Ishikawa (cell line): ENCODE results near the gene GIT2.

Experiments used
- CEBPB ChIP-seq: IDR thresholded peaks from 2 replicates; pipeline ENCODE4 v1.6.1; 2012
- CREB1 ChIP-seq: IDR thresholded peaks from 2 replicates; pipeline ENCODE4 v1.6.1; 2012; ENCODE audit warnings: low read depth
- EGR1 ChIP-seq: IDR thresholded peaks from 2 replicates; pipeline ENCODE4 v1.6.1; 2012
- EP300 ChIP-seq: IDR thresholded peaks from 2 replicates; pipeline ENCODE4 v1.6.1; 2012; ENCODE audit warnings: borderline replicate concordance
- FOXM1 ChIP-seq: IDR thresholded peaks from 2 replicates; pipeline ENCODE4 v1.6.1; 2012; ENCODE audit warnings: low read depth, borderline replicate concordance
- MAX ChIP-seq: IDR thresholded peaks from 2 replicates; pipeline ENCODE4 v1.6.1; 2012
- NFIC ChIP-seq: IDR thresholded peaks from 2 replicates; pipeline ENCODE4 v1.6.1; 2012
- RAD21 ChIP-seq: IDR thresholded peaks from 2 replicates; pipeline ENCODE4 v1.6.1; 2012; ENCODE audit warnings: low read depth
- REST ChIP-seq: IDR thresholded peaks from 2 replicates; pipeline ENCODE4 v1.6.1; 2012; ENCODE audit warnings: low read depth, mild to moderate bottlenecking
- TAF1 ChIP-seq: IDR thresholded peaks from 2 replicates; pipeline ENCODE4 v1.6.1; 2012; ENCODE audit warnings: low read depth, mild to moderate bottlenecking
- TCF12 ChIP-seq: IDR thresholded peaks from 2 replicates; pipeline ENCODE4 v1.6.1; 2012; ENCODE audit warnings: low read depth
- TEAD4 ChIP-seq: IDR thresholded peaks from 2 replicates; pipeline ENCODE4 v1.6.1; 2012
- USF1 ChIP-seq: IDR thresholded peaks from 2 replicates; pipeline ENCODE4 v1.6.1; 2012
- YY1 ChIP-seq: IDR thresholded peaks from 2 replicates; pipeline ENCODE4 v1.6.1; 2012; ENCODE audit warnings: low read depth
- ZBTB7A ChIP-seq: IDR thresholded peaks from 2 replicates; pipeline ENCODE4 v1.6.1; 2012; ENCODE audit warnings: low read depth

The GIT2 gene

GRCh38 chr12:109897029-109897428, 99.1 kb downstream of the GIT2 start:
- TF ChIP-seq TEAD4 (no peak), NFIC (no peak), FOXM1 (no peak), RAD21 (no peak), CEBPB (no peak), REST (no peak), EP300 (no peak), TAF1 (no peak), TCF12 (no peak)

- TF ChIP-seq FOXM1 (no peak), MAX (no peak), YY1 (no peak), TCF12 (no peak), TAF1 (no peak), USF1 (no peak), EGR1 (no peak), REST (no peak), RAD21 (no peak), TEAD4 (no peak), CEBPB (no peak), NFIC (no peak), CREB1 (no peak)
These were observed 100.0 kb downstream of the GIT2 start for GRCh38 chr12:109896188-109896587.

GRCh38 chr12:109894939-109895338, 101.2 kb downstream of the GIT2 start:
- TF ChIP-seq CEBPB = no peak

GRCh38 chr12:109893261-109893995, 102.7 kb downstream of the GIT2 start:
- TF ChIP-seq EP300 (no peak), RAD21 (no peak), USF1 (no peak), NFIC (no peak), TEAD4 (no peak), TAF1 (no peak), TCF12 (no peak), FOXM1 (no peak), MAX (no peak), CEBPB (no peak), REST (no peak), ZBTB7A (no peak)

GRCh38 chr12:109892748-109893147, 103.4 kb downstream of the GIT2 start:
- TF ChIP-seq CEBPB (no peak), USF1 (no peak), TCF12 (no peak), MAX (no peak), FOXM1 (no peak), TEAD4 (no peak), ZBTB7A (no peak), NFIC (no peak), YY1 (no peak), TAF1 (no peak), REST (no peak), RAD21 (no peak), EP300 (no peak), EGR1 (no peak)
